BLaER1 (cell line): ENCODE data around the gene UGCG.

Experiments used
- H3K27ac ChIP-seq: shearing (Covaris generic); formaldehyde crosslinking; 2 replicates; pipeline ENCODE4 v1.8.1; 2022
- H3K27me3 ChIP-seq: shearing (Covaris generic); formaldehyde crosslinking; 2 replicates; pipeline ENCODE4 v1.8.1; 2022
- H3K36me3 ChIP-seq: shearing (Covaris generic); formaldehyde crosslinking; 2 replicates; pipeline ENCODE4 v1.8.1; 2022
- H3K4me1 ChIP-seq: shearing (Covaris generic); formaldehyde crosslinking; 2 replicates; pipeline ENCODE4 v1.8.1; 2022
- H3K4me2 ChIP-seq: shearing (Covaris generic); formaldehyde crosslinking; 2 replicates; pipeline ENCODE4 v1.8.1; 2022
- H3K4me3 ChIP-seq: shearing (Covaris generic); formaldehyde crosslinking; 2 replicates; pipeline ENCODE4 v1.8.1; 2022
- H3K9ac ChIP-seq: shearing (Covaris generic); formaldehyde crosslinking; 2 replicates; pipeline ENCODE4 v1.8.1; 2022
- H3K9me3 ChIP-seq: shearing (Covaris generic); formaldehyde crosslinking; 2 replicates; pipeline ENCODE4 v1.8.1; 2022
- H4K20me1 ChIP-seq: shearing (Covaris generic); formaldehyde crosslinking; 2 replicates; pipeline ENCODE4 v1.8.1; 2022
- Cebpa-rat ChIP-seq: shearing (Covaris generic); IDR thresholded peaks from 2 replicates; pipeline ENCODE4 v1.8.1; 2022

The UGCG gene

GRCh38 chr9:111895996-111896941, at the start of gene UGCG:
Gene UGCG (plus strand): TSS chr9:111896814. CDS start chr9:111897216, 402 bp downstream.
- Histone ChIP-seq H3K36me3 (0 out of 2 replicates have a peak, but pooled peaks cover 6% of the 10 kb centered on the region), H3K4me1 (peaks cover 31% of the 10 kb centered on the region), H3K9me3 (no peaks in the 10 kb centered on the region), H3K27me3 (no peaks in the 10 kb centered on the region), H3K4me2 (peak within 1 kb of the TSS; percentile 94), H3K9ac (peak within 1 kb of the TSS; percentile 89), H3K4me3 (peak within 1 kb of the TSS; percentile 94), H4K20me1 (peaks cover 42% of the 10 kb centered on the region), H3K27ac (peak within 1 kb of the TSS; percentile 74)
- TF ChIP-seq Cebpa-rat, result no peak

DNA sequence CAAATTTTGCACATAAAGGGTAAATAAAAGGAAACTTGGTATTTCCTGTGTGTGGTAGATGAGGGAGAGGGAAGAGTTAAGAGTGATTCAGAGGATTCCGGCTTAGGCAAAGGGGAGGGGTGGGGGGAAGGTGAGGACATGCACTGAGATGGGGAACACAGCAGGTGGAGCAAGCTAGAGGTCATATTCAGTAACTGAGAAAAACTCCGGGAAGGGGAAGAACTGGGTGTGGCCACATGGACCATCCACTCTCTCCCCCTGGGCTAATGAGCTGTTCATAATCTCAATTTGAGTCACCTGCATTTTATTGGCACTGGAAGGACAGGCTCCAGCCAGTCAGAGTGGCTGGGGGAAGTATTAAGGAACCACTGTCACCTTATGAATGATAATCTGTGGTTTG, 45.1 kb upstream of the UGCG start:
- peaks cover 7% of the 10 kb centered on the region; the same call in 1 of the 2 replicates for H3K9me3 ChIP-seq
- H4K20me1 ChIP-seq, result no peaks in the 10 kb centered on the region
- no peak overlapping the region for H3K27ac ChIP-seq
- TF ChIP-seq Cebpa-rat, result no peak
- no peak overlapping the region for H3K4me3 ChIP-seq
- H3K4me2 ChIP-seq, result peak overlapping the region; percentile 39; the same call in 1 of the 2 replicates
- no peaks in the 10 kb centered on the region for H3K27me3 ChIP-seq
- H3K36me3 ChIP-seq, result no peaks in the 10 kb centered on the region; the same call in 1 of the 2 replicates
- H3K9ac ChIP-seq, result no peak overlapping the region
- H3K4me1 ChIP-seq, result peaks cover 35% of the 10 kb centered on the region

DNA sequence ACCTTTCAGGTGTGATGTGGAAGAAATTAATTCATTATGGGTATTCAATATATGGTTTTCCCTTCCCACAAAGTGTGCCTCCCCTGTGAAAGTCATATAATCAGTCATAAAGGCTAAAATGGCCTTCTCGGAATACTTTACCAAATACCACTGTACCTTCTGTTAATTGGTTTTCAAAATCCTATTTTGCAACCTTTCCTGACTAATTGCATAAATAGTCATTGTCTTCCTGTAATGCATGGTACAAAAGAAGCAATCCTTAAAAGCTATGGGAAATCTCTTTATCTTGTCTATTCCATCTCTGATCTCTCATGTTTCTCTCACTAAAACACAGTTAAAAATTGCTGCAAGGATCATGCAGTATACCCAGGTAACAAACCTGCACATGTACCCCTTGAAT, 44.3 kb upstream of the UGCG start:
- no peaks in the 10 kb centered on the region for H3K27me3 ChIP-seq
- no peak overlapping the region for H3K4me2 ChIP-seq
- peaks cover 35% of the 10 kb centered on the region for H3K4me1 ChIP-seq
- no peak for TF ChIP-seq Cebpa-rat
- no peak overlapping the region for H3K4me3 ChIP-seq
- no peaks in the 10 kb centered on the region for H4K20me1 ChIP-seq
- H3K36me3 ChIP-seq, result no peaks in the 10 kb centered on the region; the same call in 1 of the 2 replicates
- peaks cover under 1% of the 10 kb centered on the region; the same call in 1 of the 2 replicates for H3K9me3 ChIP-seq
- no peak overlapping the region for H3K27ac ChIP-seq
- H3K9ac ChIP-seq, result no peak overlapping the region

GRCh38 chr9:111853450-111853827, 43.2 kb upstream of the UGCG start:
- H3K4me2 ChIP-seq, result no peak overlapping the region
- H3K4me1 ChIP-seq, result peaks cover 33% of the 10 kb centered on the region
- no peak overlapping the region for H3K9ac ChIP-seq
- no peaks in the 10 kb centered on the region for H4K20me1 ChIP-seq
- H3K4me3 ChIP-seq, result no peak overlapping the region
- no peaks in the 10 kb centered on the region for H3K9me3 ChIP-seq
- no peak for TF ChIP-seq Cebpa-rat
- no peaks in the 10 kb centered on the region for H3K36me3 ChIP-seq
- H3K27me3 ChIP-seq, result no peaks in the 10 kb centered on the region
- H3K27ac ChIP-seq, result no peak overlapping the region

DNA sequence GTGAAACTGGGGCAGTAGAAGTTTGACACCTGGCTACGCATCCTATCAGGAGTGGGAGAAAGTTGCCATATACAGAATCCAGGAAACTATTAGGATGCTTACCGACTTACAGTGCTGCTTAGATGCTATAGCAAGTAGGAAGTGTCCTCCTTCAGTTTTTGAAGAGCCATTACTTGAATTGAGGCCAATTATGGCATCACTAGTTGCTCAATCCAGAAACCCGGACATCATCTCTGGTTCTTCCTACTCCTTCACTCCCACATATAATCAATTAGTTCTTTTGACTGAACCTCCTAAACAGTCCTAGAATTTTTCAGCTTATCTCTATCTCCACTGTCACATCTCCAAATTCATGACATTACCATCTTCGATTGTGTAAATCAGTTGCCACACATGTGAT, 41.8 kb upstream of the UGCG start:
- Histone ChIP-seq H3K9ac (no peak overlapping the region), H3K27me3 (no peaks in the 10 kb centered on the region), H4K20me1 (no peaks in the 10 kb centered on the region), H3K4me3 (no peak overlapping the region), H3K4me1 (peaks cover 20% of the 10 kb centered on the region), H3K4me2 (no peak overlapping the region), H3K36me3 (no peaks in the 10 kb centered on the region), H3K27ac (no peak overlapping the region), H3K9me3 (no peaks in the 10 kb centered on the region)
- TF ChIP-seq Cebpa-rat, result no peak

DNA sequence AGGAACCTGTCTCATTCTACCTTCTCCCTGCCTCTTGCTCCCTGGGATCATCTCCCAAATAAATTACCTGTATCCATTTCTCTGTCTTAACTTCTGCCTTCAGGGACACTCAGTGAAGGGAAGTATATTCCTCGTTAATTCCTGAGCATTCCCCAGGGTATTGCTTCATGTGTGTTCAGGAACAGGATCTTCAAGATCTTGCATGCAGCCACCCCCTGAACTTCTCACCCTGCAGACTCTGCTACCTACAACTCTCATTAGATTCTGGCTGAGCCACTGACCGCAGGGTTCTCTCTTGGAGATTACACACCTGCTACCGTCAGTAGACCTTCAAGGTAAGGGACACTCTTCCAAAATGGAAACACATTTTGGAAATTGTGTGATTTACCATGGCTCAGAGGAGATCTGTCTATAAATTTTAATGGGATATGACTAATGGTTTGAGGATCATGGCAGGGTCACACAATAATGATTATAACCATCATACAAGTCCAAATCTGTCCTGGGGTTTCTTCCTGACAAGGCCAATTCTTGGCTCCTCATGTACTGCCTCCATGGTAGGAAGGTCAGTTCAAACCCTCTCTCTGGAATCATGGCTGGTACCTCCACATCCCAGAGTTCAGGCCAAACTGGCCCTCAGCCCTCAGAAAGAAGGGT, 38.9 kb upstream of the UGCG start:
- no peak for TF ChIP-seq Cebpa-rat
- Histone ChIP-seq H3K27me3 (no peaks in the 10 kb centered on the region), H3K4me2 (no peak overlapping the region), H3K36me3 (no peaks in the 10 kb centered on the region), H3K4me1 (no peaks in the 10 kb centered on the region), H3K27ac (no peak overlapping the region), H3K9me3 (peaks cover 7% of the 10 kb centered on the region; the same call in 1 of the 2 replicates), H4K20me1 (no peaks in the 10 kb centered on the region), H3K4me3 (no peak overlapping the region), H3K9ac (no peak overlapping the region)

DNA sequence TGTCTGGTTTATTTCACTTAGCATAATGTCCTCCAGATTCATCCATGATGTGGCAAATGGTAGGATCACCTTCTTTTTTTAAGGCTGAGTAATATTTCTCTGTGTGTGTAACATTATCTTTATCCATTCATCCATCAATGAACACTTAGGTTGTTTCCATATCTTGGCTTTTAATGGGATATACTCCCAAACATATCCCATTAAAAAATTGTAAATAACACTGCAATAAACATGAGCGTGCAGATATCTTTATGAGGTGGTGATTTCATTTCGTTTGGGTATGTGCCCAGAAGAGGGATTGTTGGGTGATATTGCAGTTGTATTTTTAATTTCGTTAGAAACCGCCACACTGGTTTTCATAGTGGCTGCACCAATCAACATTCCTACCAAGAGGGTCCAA, 36.2 kb upstream of the UGCG start:
- no peak overlapping the region for H3K4me3 ChIP-seq
- H3K4me1 ChIP-seq, result no peaks in the 10 kb centered on the region
- no peak overlapping the region for H3K4me2 ChIP-seq
- TF ChIP-seq Cebpa-rat, result no peak
- H3K9ac ChIP-seq, result no peak overlapping the region
- no peak overlapping the region for H3K27ac ChIP-seq
- H3K36me3 ChIP-seq, result no peaks in the 10 kb centered on the region
- peaks cover 7% of the 10 kb centered on the region; the same call in 1 of the 2 replicates for H3K9me3 ChIP-seq
- H4K20me1 ChIP-seq, result no peaks in the 10 kb centered on the region
- H3K27me3 ChIP-seq, result no peaks in the 10 kb centered on the region

- Histone ChIP-seq H4K20me1 (no peaks in the 10 kb centered on the region), H3K27ac (no peak overlapping the region), H3K4me3 (no peak overlapping the region), H3K9ac (no peak overlapping the region), H3K36me3 (no peaks in the 10 kb centered on the region), H3K4me1 (no peaks in the 10 kb centered on the region), H3K9me3 (peaks cover 11% of the 10 kb centered on the region; the same call in 1 of the 2 replicates), H3K27me3 (no peaks in the 10 kb centered on the region), H3K4me2 (no peak overlapping the region)
- no peak for TF ChIP-seq Cebpa-rat
Measured at GRCh38 chr9:111863636-111864035, 33.0 kb upstream of the UGCG start.

GRCh38 chr9:111866976-111867375, 29.6 kb upstream of the UGCG start:
- no peak for TF ChIP-seq Cebpa-rat
- Histone ChIP-seq H3K4me2 (no peak overlapping the region), H3K4me1 (peaks cover 8% of the 10 kb centered on the region; the same call in 1 of the 2 replicates), H3K36me3 (no peaks in the 10 kb centered on the region), H3K9ac (no peak overlapping the region), H3K4me3 (no peak overlapping the region), H3K27ac (no peak overlapping the region), H3K27me3 (no peaks in the 10 kb centered on the region), H3K9me3 (peaks cover 5% of the 10 kb centered on the region; the same call in 1 of the 2 replicates), H4K20me1 (no peaks in the 10 kb centered on the region)

DNA sequence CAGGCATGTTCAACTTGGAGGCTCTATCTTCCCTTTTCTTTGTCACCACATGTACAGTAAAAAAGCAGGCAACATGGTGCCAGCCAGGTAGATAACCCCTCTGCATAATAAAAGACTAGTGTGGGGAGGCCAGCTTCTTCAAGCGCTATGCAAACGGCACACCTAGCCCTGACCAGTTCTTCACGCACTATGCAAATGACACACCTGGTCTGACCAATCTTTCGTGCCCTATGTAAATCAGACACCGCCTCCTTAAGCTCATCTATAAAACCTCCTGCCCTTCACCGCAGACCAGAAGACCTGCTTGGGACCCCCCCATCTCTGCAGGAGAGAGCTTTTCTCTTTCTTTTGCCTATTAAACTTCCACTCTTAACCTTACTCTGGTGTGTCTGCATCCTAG, 28.1 kb upstream of the UGCG start:
- Histone ChIP-seq H3K27me3 (no peaks in the 10 kb centered on the region), H3K36me3 (no peaks in the 10 kb centered on the region), H3K4me3 (no peak overlapping the region), H4K20me1 (no peaks in the 10 kb centered on the region), H3K9ac (no peak overlapping the region), H3K4me2 (no peak overlapping the region), H3K9me3 (peaks cover 5% of the 10 kb centered on the region; the same call in 1 of the 2 replicates), H3K4me1 (peaks cover 8% of the 10 kb centered on the region; the same call in 1 of the 2 replicates), H3K27ac (no peak overlapping the region)
- no peak for TF ChIP-seq Cebpa-rat
